ENCODE measurements around the gene SRD5A1. TPM values are rescaled to one million over a fixed set of nuclear protein-coding genes. Genes with fewer than 3 reads are reported as not detected.

Gene SRD5A1
- total RNA-seq, 1 experiment from 2014 or later: 30.4 TPM

GRCh38 chr5:6615034-6615815 is 18.0 kb upstream of the SRD5A1 start:
- Histone ChIP-seq H3K4me1 (ENCODE audit: control insufficient read depth, insufficient read depth, low read length) (no peaks in the 10 kb centered on the region), H3K27ac (ENCODE audit: low read length) (no peak overlapping the region), H3K4me3 (ENCODE audit: low read depth in 2 of 2, low read length in 2 of 2) (no peak overlapping the region), H3K9me3 (ENCODE audit: control insufficient read depth, insufficient read depth, low read depth, low read length) (no peaks in the 10 kb centered on the region), H3K27me3 (ENCODE audit: control insufficient read depth, insufficient read depth, low read length) (no peaks in the 10 kb centered on the region), H3K36me3 (ENCODE audit: control insufficient read depth, insufficient read depth, low read length) (peaks cover 59% of the 10 kb centered on the region)
- no TSS peak for BruUV-seq (replicated peaks)
- DNase-seq (ENCODE audit: low read depth, low spot score) (no peak), ATAC-seq (no peak)
- CTCF ChIA-PET: no interaction called here
- in situ Hi-C loops (cut with HindIII; ENCODE audit: low pct_unique_long_range_greater_than_20kb, low sequenced_read_pairs) (no loop called here), intact Hi-C loops (cut with micrococcal nuclease; ENCODE audit: unreplicated experiment) (no loop called here)
- TF ChIP-seq CTCF (IDR thresholded peaks at IDR 0.05) (no peak), TCF7L2 (IDR thresholded peaks at IDR 0.05; ENCODE audit: low read depth, low read length) (no peak), POLR2AphosphoS5 (IDR thresholded peaks at IDR 0.05; ENCODE audit: low read depth, low read length) (no peak), SIN3A (IDR thresholded peaks at IDR 0.05; ENCODE audit: borderline replicate concordance, insufficient read depth, low read depth, low read length) (no peak), REST (IDR thresholded peaks at IDR 0.05; ENCODE audit: insufficient read depth in 1 of 2, low read depth in 2 of 2, low read length in 1 of 2) (no peak)
- POLR2A ChIA-PET: no interaction called here

- POLR2A ChIA-PET: no interaction called here
These were observed 16.6 kb upstream of the SRD5A1 start for GRCh38 chr5:6616632-6617031.

More at GRCh38 chr5:6616632-6617031, 16.6 kb upstream of the SRD5A1 start:
- Histone ChIP-seq H3K4me3 (ENCODE audit: low read depth in 2 of 2, low read length in 2 of 2) (no peak overlapping the region), H3K36me3 (ENCODE audit: control insufficient read depth, insufficient read depth, low read length) (peaks cover 57% of the 10 kb centered on the region), H3K27me3 (ENCODE audit: control insufficient read depth, insufficient read depth, low read length) (no peaks in the 10 kb centered on the region), H3K4me1 (ENCODE audit: control insufficient read depth, insufficient read depth, low read length) (no peaks in the 10 kb centered on the region), H3K9me3 (ENCODE audit: control insufficient read depth, insufficient read depth, low read depth, low read length) (no peaks in the 10 kb centered on the region), H3K27ac (ENCODE audit: low read length) (no peak overlapping the region)
- CTCF ChIA-PET: no interaction called here
- BruUV-seq (replicated peaks): no TSS peak
- no peak for TF ChIP-seq REST (IDR thresholded peaks at IDR 0.05; ENCODE audit: insufficient read depth in 1 of 2, low read depth in 2 of 2, low read length in 1 of 2)
- no peak for TF ChIP-seq POLR2AphosphoS5 (IDR thresholded peaks at IDR 0.05; ENCODE audit: low read depth, low read length)
- TF ChIP-seq SIN3A (IDR thresholded peaks at IDR 0.05; ENCODE audit: borderline replicate concordance, insufficient read depth, low read depth, low read length): no peak
- TF ChIP-seq CTCF (IDR thresholded peaks at IDR 0.05): no peak
- no peak for TF ChIP-seq TCF7L2 (IDR thresholded peaks at IDR 0.05; ENCODE audit: low read depth, low read length)
- in situ Hi-C loops (cut with HindIII; ENCODE audit: low pct_unique_long_range_greater_than_20kb, low sequenced_read_pairs): no loop called here
- intact Hi-C loops (cut with micrococcal nuclease; ENCODE audit: unreplicated experiment): no loop called here
- ATAC-seq: no peak
- DNase-seq (ENCODE audit: low read depth, low spot score): no peak

Data from Panc1 (cell line).